Measurements from ENCODE around the gene ERGIC1.

GRCh38 chr5:173001229-173001841 lies 167.3 kb downstream of the ERGIC1 start:
- TF ChIP-seq, protein P1, sequence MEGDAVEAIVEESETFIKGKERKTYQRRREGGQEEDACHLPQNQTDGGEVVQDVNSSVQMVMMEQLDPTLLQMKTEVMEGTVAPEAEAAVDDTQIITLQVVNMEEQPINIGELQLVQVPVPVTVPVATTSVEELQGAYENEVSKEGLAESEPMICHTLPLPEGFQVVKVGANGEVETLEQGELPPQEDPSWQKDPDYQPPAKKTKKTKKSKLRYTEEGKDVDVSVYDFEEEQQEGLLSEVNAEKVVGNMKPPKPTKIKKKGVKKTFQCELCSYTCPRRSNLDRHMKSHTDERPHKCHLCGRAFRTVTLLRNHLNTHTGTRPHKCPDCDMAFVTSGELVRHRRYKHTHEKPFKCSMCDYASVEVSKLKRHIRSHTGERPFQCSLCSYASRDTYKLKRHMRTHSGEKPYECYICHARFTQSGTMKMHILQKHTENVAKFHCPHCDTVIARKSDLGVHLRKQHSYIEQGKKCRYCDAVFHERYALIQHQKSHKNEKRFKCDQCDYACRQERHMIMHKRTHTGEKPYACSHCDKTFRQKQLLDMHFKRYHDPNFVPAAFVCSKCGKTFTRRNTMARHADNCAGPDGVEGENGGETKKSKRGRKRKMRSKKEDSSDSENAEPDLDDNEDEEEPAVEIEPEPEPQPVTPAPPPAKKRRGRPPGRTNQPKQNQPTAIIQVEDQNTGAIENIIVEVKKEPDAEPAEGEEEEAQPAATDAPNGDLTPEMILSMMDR (IDR thresholded peaks at IDR 0.05) = no peak
- TF ChIP-seq POLR2A (IDR thresholded peaks at IDR 0.05) = no peak
- TF ChIP-seq EP300 (IDR thresholded peaks at IDR 0.05) = no peak

All from stomach (tissue), 4 donors.